IMR-90 (cell line): ENCODE measurements around the gene PPT2.

Experiments used
- CEBPB ChIP-seq: IDR thresholded peaks from 2 replicates; pipeline ENCODE4 v1.6.1; 2012; ENCODE audit warnings: low read depth, low read length, improper control_type of control experiment
- ELK1 ChIP-seq: fragments of 150-350 bp; IDR thresholded peaks from 2 replicates; pipeline ENCODE4 v1.6.1; 2016; ENCODE audit warnings: low read depth, mild to moderate bottlenecking, low read length, moderate library complexity, borderline replicate concordance
- MAFK ChIP-seq: IDR thresholded peaks from 2 replicates; pipeline ENCODE4 v1.6.1; 2012; ENCODE audit warnings: low read depth, low read length, improper control_type of control experiment
- POLR2A ChIP-seq: IDR thresholded peaks from 2 replicates; pipeline ENCODE4 v1.6.1; 2012; ENCODE audit warnings: mild to moderate bottlenecking, low read depth, low read length
- RAD21 ChIP-seq: IDR thresholded peaks from 2 replicates; pipeline ENCODE4 v1.6.1; 2012; ENCODE audit warnings: low read length, improper control_type of control experiment
- TF ChIP-seq, protein P1 (sequence below): conservative IDR thresholded peaks from 2 replicates; pipeline ENCODE4 v1.5.1; 2012; ENCODE audit warnings: mild to moderate bottlenecking, low read depth, low read length, improper control_type of control experiment

GRCh38 chr6:32108727-32109113 is 45.2 kb upstream of the PPT2 start:
- no peak for TF ChIP-seq RAD21
- TF ChIP-seq, protein P1, sequence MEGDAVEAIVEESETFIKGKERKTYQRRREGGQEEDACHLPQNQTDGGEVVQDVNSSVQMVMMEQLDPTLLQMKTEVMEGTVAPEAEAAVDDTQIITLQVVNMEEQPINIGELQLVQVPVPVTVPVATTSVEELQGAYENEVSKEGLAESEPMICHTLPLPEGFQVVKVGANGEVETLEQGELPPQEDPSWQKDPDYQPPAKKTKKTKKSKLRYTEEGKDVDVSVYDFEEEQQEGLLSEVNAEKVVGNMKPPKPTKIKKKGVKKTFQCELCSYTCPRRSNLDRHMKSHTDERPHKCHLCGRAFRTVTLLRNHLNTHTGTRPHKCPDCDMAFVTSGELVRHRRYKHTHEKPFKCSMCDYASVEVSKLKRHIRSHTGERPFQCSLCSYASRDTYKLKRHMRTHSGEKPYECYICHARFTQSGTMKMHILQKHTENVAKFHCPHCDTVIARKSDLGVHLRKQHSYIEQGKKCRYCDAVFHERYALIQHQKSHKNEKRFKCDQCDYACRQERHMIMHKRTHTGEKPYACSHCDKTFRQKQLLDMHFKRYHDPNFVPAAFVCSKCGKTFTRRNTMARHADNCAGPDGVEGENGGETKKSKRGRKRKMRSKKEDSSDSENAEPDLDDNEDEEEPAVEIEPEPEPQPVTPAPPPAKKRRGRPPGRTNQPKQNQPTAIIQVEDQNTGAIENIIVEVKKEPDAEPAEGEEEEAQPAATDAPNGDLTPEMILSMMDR, result no peak
- TF ChIP-seq CEBPB, result no peak
- no peak for TF ChIP-seq POLR2A
- TF ChIP-seq ELK1, result no peak
- no peak for TF ChIP-seq MAFK
